ENCODE measurements around the gene REM2.

REM2 gene, protein sequence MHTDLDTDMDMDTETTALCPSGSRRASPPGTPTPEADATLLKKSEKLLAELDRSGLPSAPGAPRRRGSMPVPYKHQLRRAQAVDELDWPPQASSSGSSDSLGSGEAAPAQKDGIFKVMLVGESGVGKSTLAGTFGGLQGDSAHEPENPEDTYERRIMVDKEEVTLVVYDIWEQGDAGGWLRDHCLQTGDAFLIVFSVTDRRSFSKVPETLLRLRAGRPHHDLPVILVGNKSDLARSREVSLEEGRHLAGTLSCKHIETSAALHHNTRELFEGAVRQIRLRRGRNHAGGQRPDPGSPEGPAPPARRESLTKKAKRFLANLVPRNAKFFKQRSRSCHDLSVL

GRCh38 chr14:22883173-22883976, at the start of gene REM2:
Gene REM2 (plus strand): TSS chr14:22883222. CDS start chr14:22883288, 66 bp downstream.
- no peak for DNase-seq

DNA sequence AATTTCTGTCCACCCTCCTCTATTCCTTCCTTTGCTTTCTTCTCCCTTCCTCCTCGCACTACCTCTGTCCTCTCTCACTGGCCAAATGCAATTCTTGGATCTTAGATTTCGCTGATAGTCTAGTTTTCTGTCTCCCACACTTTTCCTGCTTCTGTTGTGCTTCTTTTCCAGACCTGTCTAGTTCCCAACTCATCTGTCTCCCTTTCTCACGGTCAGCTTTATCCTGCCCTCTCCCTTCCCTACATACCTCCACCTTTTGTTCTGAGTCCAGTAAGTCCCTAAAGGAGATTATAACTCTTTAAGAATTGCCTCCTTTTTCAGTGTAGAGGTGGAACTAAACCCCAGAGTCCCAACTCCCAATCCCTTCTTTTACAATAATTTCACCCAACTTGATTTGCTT, 47.5 kb upstream of the REM2 start:
- DNase-seq, result no peak

GRCh38 chr14:22836301-22837113, 46.5 kb upstream of the REM2 start, which contains the start of gene MMP14:
Gene MMP14 (plus strand): TSS chr14:22836585. CDS start chr14:22836818, 233 bp downstream.
- DNase-seq, result no peak

DNA sequence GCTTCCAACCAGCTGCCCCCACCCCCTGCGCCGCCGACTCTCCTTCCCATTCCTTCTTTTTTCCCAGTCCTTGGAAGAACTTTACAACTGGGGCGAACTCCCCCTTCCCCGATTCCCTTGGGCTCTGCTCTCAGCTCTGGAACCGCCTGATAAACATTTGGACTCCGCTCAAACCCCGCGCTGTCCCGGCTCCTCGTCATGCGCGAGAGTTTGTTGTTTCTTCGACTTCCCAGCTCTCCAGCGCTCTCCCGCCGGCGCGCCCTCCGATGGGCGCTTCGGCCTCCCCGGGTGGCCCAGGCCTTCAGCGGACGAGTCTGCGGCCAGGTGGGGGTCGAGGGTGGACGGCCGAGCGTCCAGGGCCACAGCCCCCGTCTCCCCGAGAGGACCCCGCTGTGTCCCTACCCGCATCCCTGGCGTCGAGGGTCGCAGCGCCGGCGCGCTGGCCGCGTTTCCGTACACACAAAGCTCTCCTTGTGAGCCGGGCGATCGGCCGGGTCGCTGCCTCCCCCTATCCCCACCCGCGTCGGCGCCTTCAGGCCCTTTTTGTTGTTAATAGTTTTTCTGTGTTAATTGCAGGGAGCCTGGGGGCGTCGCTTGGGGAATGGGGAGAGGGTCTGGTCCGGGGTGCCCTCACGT, 45.8 kb upstream of the REM2 start:
- DNase-seq, result no peak

DNA sequence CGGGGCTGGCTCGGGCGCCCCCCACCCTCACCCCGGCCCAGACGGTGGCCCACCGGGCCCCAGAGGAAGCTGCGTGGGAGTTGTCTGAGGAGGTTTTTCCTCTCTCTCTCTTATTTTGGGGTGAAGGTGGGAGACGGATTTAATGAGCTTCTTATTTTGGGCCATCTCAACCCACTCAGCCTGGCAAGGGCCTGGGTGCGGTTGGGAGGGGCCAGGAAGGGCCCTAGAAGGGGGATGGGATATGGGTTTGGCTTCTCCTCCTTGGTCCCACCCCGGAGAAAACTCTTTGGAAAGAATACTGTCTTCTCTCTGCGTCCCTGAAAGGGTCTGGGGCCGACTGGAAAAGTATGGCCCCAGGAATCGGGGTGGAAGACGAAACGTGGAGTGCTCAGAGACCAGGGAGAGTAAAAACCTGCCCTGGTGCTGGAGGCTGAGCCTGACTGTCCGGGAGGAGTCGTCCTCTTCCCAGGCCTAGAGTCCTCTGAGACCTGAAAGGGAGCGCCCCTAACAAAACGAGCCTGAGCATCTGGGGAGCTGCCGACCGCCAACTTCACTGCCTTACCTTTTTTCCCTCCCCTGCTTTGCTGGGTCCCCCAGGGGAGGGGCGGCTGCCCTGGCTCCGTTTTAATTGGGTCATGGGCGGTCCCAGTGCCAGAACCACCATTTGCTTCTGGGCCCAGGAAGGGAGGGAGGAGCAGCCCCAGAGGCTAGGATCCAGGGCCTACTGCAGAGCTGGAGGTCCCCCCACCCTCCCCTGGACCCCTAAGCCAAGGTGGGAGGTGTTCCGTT, 45.1 kb upstream of the REM2 start:
- no peak for DNase-seq

DNA sequence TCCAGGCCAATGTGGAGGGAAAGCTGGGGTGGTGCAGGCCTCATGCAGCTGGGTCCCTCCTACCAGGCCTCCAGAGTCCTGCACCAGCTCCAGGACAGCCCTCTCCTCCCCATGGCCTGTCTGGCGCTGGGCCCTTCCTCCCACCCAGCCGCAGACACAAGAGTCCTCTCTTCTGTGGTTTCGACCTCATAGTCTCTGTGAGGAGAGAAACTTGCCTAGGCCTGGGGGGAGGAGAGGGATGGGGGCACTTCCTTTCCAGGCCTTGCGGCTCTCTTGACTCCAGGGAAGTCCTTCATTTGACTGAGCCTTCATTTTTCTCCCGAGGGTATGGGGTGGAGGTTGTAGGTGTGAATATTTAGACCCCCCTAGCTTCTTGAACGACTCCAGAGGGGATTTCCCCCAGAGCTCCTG, 44.4 kb upstream of the REM2 start:
- no peak for DNase-seq

GRCh38 chr14:22839159-22839779, 43.8 kb upstream of the REM2 start:
- DNase-seq, result no peak

- DNase-seq, result no peak
Measured at GRCh38 chr14:22841311-22841710, 41.7 kb upstream of the REM2 start.

DNA sequence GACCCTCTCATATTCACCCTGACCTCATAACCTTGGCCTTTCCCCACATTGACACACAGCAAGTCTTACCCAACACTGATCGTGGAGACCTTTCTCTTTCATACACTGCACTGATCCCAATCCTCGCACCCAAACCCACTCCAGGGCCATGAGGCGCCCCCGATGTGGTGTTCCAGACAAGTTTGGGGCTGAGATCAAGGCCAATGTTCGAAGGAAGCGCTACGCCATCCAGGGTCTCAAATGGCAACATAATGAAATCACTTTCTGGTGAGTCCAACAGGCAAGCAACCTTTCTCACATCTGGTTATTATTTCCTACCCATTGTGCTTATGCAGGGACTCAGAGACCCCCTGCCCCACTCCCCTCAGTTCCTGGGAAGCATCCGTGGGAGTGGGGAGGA, 41.3 kb upstream of the REM2 start:
- DNase-seq, result no peak

DNA sequence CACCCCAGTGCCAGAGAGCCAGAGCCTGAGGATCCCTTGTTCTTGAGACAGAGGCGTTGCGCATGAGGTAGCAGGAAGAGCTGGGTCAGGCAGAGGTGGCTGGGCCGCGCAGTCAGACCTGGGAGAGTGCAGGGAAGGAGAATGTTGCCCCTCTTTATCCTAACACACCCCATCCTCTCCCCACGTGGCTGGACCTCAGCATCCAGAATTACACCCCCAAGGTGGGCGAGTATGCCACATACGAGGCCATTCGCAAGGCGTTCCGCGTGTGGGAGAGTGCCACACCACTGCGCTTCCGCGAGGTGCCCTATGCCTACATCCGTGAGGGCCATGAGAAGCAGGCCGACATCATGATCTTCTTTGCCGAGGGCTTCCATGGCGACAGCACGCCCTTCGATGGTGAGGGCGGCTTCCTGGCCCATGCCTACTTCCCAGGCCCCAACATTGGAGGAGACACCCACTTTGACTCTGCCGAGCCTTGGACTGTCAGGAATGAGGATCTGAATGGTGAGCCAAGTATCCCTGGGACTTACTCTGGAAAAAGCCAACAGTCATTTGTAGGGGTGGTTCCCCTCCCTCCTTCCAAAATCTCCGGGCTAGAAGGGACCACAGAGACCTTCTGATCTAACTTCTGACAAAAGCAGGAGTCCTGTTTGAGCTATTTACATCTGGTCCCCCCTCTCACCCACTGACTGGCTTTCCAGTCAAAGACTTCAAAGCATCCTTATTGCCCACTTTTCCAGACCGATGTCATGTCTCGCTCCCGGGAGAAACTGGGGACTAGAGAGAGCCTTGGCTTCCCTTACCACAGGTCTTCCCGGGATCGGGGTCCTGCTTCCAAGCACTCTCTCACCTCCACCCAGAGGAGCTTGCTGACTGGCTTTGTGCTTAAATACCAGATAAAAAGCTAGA, 40.6 kb upstream of the REM2 start:
- DNase-seq, result no peak

- no peak for DNase-seq
Measured at GRCh38 chr14:22843123-22843925, 39.7 kb upstream of the REM2 start.

DNA sequence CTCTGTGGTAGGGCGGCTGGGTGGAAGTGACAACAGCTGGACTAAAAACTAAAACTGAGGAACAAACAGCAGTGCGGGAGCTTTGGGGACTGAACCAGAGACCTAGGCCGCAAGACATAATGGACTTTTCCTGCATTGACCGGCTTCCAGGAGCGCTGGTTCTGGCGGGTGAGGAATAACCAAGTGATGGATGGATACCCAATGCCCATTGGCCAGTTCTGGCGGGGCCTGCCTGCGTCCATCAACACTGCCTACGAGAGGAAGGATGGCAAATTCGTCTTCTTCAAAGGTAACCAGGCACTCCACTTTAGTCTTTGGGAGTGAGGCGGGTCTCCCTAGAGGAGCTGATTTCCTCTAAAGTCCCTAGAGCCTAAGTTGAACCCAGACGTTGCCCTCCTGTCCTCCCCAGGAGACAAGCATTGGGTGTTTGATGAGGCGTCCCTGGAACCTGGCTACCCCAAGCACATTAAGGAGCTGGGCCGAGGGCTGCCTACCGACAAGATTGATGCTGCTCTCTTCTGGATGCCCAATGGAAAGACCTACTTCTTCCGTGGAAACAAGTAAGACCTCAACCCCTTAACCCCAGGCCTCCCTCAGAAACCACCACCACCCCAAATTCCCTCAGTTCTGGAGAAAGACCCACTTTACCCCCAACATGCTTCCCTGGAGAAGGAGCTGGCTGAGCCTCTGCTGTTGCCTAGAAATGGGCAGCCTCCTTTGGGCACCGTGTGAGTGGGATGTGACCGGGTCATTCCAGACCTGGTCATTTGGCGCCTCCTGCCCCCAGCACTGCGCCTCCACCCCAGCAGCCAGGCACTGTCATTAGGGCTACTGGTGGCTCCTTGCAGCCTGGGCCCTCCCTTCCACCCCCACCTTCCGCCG, 38.6 kb upstream of the REM2 start:
- no peak for DNase-seq

DNA sequence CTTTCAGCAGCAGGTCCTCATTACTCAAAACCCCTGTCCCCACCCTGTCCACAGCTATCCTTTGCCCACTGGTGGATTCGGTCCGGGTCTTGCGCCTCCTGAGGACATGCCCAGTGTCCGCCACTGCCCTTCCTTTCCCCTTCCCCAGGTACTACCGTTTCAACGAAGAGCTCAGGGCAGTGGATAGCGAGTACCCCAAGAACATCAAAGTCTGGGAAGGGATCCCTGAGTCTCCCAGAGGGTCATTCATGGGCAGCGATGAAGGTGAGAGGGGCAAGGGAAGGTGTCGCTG, 38.0 kb upstream of the REM2 start:
- no peak for DNase-seq

GRCh38 chr14:22845821-22846625, 37.0 kb upstream of the REM2 start:
- DNase-seq, result no peak

- no peak for DNase-seq
Measured at GRCh38 chr14:22846811-22847307, 36.2 kb upstream of the REM2 start.

DNA sequence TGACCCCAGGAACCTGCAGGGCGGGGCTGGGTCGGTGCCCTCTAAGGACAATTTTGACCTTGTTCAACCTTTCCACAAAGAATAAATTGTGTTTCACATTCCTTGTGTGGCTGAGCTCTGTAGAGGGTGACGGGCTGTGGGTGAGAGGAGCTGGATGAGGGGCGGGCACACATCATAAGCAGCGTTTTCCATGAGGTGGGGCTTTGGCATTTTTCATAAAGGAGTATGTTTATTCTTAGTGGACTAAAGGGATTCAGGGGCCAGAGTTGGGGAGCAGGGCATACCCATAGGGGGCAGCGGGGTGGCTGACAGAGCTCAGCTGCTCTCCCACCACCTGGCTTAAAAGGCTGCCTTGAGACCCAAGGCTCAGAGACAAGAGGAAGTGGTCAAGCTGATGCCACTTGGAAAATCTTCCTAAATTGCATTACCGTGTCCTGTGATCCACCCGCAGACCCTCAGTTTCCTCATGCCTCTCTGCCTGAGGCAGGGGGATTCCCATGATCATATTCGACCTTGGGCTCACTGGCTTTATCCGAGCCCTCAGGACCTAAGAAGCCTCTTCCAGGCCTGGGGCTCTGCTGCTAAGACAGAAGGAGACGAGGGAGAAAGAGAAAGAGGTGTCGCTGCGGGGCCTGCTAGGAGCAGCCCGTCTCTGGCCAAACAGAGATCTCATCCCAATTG, 35.2 kb upstream of the REM2 start:
- no peak for DNase-seq

All from NCI-H2081 (cell line).